ENCODE measurements around the gene ZNF507.

- TF ChIP-seq, protein P1, sequence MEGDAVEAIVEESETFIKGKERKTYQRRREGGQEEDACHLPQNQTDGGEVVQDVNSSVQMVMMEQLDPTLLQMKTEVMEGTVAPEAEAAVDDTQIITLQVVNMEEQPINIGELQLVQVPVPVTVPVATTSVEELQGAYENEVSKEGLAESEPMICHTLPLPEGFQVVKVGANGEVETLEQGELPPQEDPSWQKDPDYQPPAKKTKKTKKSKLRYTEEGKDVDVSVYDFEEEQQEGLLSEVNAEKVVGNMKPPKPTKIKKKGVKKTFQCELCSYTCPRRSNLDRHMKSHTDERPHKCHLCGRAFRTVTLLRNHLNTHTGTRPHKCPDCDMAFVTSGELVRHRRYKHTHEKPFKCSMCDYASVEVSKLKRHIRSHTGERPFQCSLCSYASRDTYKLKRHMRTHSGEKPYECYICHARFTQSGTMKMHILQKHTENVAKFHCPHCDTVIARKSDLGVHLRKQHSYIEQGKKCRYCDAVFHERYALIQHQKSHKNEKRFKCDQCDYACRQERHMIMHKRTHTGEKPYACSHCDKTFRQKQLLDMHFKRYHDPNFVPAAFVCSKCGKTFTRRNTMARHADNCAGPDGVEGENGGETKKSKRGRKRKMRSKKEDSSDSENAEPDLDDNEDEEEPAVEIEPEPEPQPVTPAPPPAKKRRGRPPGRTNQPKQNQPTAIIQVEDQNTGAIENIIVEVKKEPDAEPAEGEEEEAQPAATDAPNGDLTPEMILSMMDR (IDR thresholded peaks at IDR 0.05; ENCODE audit: low read depth, low read length, missing input control) = no peak
- no peak for TF ChIP-seq MAX (IDR thresholded peaks at IDR 0.05)
- no peak for TF ChIP-seq RAD21 (IDR thresholded peaks at IDR 0.05)
- TF ChIP-seq, protein P2, sequence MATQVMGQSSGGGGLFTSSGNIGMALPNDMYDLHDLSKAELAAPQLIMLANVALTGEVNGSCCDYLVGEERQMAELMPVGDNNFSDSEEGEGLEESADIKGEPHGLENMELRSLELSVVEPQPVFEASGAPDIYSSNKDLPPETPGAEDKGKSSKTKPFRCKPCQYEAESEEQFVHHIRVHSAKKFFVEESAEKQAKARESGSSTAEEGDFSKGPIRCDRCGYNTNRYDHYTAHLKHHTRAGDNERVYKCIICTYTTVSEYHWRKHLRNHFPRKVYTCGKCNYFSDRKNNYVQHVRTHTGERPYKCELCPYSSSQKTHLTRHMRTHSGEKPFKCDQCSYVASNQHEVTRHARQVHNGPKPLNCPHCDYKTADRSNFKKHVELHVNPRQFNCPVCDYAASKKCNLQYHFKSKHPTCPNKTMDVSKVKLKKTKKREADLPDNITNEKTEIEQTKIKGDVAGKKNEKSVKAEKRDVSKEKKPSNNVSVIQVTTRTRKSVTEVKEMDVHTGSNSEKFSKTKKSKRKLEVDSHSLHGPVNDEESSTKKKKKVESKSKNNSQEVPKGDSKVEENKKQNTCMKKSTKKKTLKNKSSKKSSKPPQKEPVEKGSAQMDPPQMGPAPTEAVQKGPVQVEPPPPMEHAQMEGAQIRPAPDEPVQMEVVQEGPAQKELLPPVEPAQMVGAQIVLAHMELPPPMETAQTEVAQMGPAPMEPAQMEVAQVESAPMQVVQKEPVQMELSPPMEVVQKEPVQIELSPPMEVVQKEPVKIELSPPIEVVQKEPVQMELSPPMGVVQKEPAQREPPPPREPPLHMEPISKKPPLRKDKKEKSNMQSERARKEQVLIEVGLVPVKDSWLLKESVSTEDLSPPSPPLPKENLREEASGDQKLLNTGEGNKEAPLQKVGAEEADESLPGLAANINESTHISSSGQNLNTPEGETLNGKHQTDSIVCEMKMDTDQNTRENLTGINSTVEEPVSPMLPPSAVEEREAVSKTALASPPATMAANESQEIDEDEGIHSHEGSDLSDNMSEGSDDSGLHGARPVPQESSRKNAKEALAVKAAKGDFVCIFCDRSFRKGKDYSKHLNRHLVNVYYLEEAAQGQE (IDR thresholded peaks at IDR 0.05) = no peak
- TF ChIP-seq GABPA (IDR thresholded peaks at IDR 0.05 in 1 of 2, conservative IDR thresholded peaks at IDR 0.05 in 1 of 2) = no peak
- TF ChIP-seq FOXA1 (IDR thresholded peaks at IDR 0.05) = no peak
- no peak for TF ChIP-seq TAF1 (conservative IDR thresholded peaks at IDR 0.05)
- no peak for TF ChIP-seq EGR1 (IDR thresholded peaks at IDR 0.05; ENCODE audit: low read depth in 2 of 2)
These were observed 43.0 kb downstream of the ZNF507 start for GRCh38 chr19:32388393-32388855.

All from liver (tissue), 3 donors.